ENCODE measurements around the gene HIPK1.

Gene HIPK1

DNA sequence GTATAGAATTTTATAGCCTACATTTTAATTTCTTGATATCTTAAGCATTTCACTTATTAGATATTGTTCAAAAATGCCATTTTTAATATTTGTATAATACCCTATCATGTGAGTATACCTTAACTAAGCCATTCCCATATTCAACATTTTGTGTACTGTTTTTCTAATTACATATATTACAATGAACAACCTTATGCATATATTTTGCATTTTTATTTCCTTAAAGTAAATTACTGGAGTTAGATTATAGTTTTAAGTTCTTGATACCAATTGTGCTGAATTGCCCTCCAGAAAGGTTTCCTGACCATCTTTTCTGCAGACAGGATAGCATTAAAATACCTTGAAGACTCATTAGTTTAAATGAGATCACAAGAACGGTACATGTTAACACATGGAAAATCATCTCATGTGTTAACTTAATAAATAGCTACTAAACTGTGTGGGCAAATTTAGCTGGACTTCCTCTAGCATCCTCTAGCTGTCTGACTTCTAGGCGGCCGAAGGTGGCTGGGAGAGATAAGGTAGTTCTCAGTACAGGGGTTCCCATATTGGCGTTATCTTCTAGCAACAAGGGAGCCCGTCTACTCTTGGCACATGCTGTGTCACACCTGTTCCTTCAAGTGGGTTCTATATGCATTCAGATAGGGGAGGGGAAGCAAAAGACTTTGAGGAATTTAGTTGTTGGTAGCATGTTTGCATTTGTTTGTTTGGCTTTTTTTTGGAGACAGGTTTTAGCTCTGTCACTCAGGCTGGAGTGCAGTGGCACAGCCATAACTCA lies 15.0 kb upstream of the HIPK1 start:
- TF ChIP-seq, protein P1, sequence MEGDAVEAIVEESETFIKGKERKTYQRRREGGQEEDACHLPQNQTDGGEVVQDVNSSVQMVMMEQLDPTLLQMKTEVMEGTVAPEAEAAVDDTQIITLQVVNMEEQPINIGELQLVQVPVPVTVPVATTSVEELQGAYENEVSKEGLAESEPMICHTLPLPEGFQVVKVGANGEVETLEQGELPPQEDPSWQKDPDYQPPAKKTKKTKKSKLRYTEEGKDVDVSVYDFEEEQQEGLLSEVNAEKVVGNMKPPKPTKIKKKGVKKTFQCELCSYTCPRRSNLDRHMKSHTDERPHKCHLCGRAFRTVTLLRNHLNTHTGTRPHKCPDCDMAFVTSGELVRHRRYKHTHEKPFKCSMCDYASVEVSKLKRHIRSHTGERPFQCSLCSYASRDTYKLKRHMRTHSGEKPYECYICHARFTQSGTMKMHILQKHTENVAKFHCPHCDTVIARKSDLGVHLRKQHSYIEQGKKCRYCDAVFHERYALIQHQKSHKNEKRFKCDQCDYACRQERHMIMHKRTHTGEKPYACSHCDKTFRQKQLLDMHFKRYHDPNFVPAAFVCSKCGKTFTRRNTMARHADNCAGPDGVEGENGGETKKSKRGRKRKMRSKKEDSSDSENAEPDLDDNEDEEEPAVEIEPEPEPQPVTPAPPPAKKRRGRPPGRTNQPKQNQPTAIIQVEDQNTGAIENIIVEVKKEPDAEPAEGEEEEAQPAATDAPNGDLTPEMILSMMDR (IDR thresholded peaks at IDR 0.05; ENCODE audit: low read depth, low read length, missing control alignments): no peak
- no peak overlapping the region for H3K4me3 ChIP-seq (replicated peaks; ENCODE audit: low read depth, low read length)
- DNase-seq (ENCODE audit: extremely low read depth, low read depth): no peak

DNA sequence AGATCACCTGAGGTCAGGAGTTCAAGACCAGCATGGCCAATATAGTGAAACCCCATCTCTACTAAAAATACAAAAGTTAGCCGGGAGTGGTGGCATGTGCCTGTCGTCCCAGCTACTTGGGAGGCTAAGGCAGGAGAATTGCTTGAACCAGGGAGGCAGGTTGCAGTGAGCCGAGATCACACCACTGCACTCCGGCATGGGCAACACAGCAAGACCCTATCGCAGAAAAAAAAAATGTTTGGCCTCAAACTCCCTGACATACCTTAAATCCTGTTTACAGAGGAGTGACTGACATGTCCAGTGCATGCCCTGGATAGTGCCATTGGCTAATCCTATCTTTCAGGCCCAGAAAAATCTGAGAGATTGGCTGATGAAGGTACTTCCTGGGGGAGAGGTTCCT lies 12.2 kb upstream of the HIPK1 start:
- TF ChIP-seq, protein P1 (IDR thresholded peaks at IDR 0.05; ENCODE audit: low read depth, low read length, missing control alignments): no peak
- H3K4me3 ChIP-seq (replicated peaks; ENCODE audit: low read depth, low read length): no peak overlapping the region
- DNase-seq (ENCODE audit: extremely low read depth, low read depth): no peak

DNA sequence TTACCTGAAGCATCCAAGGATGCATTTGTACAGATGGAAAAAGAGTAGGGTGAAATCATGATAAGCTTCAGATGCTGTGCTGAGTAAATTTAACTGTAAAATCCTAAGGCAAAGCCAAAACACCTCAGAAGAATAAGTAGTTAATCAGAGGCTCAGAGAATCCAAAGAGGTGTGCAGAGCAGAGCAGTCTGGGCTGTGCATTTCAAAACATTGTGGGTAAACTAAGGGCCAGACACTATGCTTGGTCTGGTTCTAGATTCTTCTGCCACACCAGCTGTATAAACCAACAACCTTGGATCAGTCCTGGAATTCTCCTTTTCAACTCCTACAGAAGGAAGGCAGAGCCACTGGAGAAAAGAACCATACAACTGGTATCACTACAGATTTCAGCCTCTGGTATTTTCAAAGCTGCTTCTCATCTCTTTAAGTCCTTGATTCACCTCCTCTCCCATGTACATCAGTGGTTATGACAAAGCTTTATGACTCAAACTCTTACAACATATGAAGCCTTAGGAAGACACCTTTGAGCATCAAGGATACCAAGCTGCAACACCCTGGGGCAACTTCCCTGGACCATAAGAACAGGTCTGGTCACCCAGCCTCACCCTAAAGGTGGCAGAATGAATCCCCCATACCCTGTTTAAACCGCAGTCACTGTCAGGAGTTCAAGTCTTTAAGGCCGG lies 11.6 kb upstream of the HIPK1 start:
- no peak overlapping the region for H3K4me3 ChIP-seq (replicated peaks; ENCODE audit: low read depth, low read length)
- TF ChIP-seq, protein P1 (IDR thresholded peaks at IDR 0.05; ENCODE audit: low read depth, low read length, missing control alignments): no peak
- no peak for DNase-seq (ENCODE audit: extremely low read depth, low read depth)

DNA sequence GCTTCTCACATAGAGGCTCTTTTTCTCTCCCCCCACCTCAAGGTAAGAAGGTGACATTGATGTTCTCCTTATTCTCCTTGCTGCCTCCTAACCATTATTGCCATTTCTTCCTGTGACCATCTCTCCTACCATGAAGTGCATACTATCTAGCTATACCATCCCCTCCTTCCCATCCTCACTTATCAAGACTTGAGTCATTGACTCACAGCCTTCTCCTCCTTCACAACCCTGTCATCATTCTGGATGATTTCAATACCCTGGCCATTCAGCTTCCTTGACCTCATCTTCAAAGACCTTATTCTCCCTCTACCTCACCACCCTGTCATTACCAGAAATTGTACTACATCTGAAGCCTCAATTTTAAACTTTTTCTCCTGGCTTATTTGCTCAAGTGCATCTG lies 10.9 kb upstream of the HIPK1 start:
- TF ChIP-seq, protein P1 (IDR thresholded peaks at IDR 0.05; ENCODE audit: low read depth, low read length, missing control alignments): no peak
- DNase-seq (ENCODE audit: extremely low read depth, low read depth): no peak
- H3K4me3 ChIP-seq (replicated peaks; ENCODE audit: low read depth, low read length): no peak overlapping the region

DNA sequence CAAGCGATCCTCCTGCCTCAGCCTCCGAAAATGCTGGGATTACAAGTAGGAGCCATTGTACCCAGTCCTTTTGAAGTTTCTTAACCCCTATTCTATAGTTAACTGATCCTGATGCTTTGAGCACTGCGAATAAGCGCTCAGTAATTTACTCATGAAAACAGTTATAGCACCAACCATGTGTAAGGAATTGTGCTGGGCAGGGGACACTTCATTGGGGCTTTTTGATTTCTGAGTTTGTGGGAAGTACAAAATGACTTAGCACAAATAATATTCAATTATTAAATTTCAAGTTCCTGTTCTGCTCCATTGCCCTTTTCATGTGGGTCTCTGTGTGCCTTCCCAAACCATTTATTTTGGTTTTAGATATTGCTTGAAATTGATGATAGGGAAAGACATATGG lies 6.2 kb upstream of the HIPK1 start:
- DNase-seq (ENCODE audit: extremely low read depth, low read depth): no peak
- no peak overlapping the region for H3K4me3 ChIP-seq (replicated peaks; ENCODE audit: low read depth, low read length)
- TF ChIP-seq, protein P1 (IDR thresholded peaks at IDR 0.05; ENCODE audit: low read depth, low read length, missing control alignments): no peak

DNA sequence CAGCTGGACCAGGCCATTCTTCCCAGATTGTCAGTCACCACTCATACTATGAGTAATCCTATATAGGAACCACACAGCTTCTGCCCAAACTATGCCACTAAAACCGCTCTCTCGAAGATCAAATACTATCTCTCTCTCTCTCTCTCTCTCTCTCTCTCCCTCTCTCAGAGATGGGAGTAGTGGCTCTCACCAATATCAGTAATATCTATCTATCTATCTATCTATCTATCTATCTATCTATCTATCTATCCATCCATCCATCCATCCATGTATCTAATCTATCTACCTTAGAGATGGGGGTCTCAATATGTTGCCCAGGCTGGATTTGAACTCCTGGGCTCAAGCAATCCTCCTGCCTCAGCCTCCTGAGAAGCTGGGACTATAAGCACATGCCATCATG lies 4.7 kb upstream of the HIPK1 start:
- TF ChIP-seq, protein P1 (IDR thresholded peaks at IDR 0.05; ENCODE audit: low read depth, low read length, missing control alignments): no peak
- H3K4me3 ChIP-seq (replicated peaks; ENCODE audit: low read depth, low read length): no peak overlapping the region
- DNase-seq (ENCODE audit: extremely low read depth, low read depth): no peak
